ENCODE results near the gene CDC5L. TPM values are rescaled to one million over a fixed set of nuclear protein-coding genes. Genes with fewer than 3 reads are reported as not detected.

Gene CDC5L
- total and polyA plus RNA-seq, 5 donors from 2014 or later, result 15.9 to 22.4 (median 16.5) TPM

DNA sequence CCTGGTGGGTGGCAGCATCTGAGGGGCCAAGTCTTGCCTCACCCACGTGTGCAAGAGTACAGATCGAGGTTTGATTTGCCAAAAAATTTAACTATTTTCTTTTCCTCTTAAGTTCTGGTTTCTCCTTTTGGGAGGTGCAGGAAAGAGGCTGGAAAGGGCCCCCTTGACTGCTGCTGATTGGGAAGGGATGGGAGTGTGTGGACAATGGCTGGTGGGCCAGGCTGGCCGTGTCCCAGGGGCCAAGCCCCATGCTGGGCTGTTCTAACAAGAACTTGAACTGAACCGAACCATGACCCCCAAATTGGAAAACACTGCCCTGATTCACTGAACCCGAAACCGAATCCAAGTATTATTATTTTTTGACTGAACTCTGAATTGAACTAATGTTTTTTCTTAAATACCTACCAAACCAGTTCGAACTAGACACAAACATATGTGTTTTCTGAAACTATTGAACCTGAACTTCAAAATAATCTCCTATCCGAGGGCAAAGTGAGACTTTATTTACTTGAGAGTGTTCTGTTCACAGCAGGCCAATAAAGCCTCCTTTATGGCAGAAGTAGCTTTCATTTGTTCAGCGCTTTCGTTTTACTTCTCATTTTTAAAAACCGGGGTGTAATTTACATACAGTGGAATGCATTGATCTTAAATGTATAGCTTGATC, 91.2 kb downstream of the CDC5L start:
- H3K4me3 Mint-ChIP-seq, result no peak overlapping the region
- H3K9me3 Mint-ChIP-seq, result no peaks in the 10 kb centered on the region
- Histone ChIP-seq H3K36me3 (ENCODE audit: control insufficient read depth, insufficient read depth, low read length) (no peaks in the 10 kb centered on the region), H3K4me1 (ENCODE audit: control insufficient read depth, insufficient read depth, low read length, poor library complexity, severe bottlenecking) (peaks cover 6% of the 10 kb centered on the region), H3K4me3 (ENCODE audit: low read depth, low read length) (no peak overlapping the region), H3K27me3 (ENCODE audit: control insufficient read depth, insufficient read depth, low read length) (no peaks in the 10 kb centered on the region), H3K27ac (ENCODE audit: insufficient read depth, low read length, poor library complexity, severe bottlenecking) (no peak overlapping the region), H3K9me3 (ENCODE audit: control insufficient read depth in 2 of 2, low read length in 2 of 2) (no peaks in the 10 kb centered on the region)
- H3K4me1 Mint-ChIP-seq, result peaks cover 0 to 5% (median 1%) of the 10 kb centered on the region in 4 donors
- H3K27me3 Mint-ChIP-seq, result peaks cover 11% of the 10 kb centered on the region
- ATAC-seq (ENCODE audit: low read depth in 2 of 2) (no peak), DNase-seq (no peak)
- no peaks in the 10 kb centered on the region for H3K36me3 Mint-ChIP-seq
- H3K27ac Mint-ChIP-seq, result no peak overlapping the region

DNA sequence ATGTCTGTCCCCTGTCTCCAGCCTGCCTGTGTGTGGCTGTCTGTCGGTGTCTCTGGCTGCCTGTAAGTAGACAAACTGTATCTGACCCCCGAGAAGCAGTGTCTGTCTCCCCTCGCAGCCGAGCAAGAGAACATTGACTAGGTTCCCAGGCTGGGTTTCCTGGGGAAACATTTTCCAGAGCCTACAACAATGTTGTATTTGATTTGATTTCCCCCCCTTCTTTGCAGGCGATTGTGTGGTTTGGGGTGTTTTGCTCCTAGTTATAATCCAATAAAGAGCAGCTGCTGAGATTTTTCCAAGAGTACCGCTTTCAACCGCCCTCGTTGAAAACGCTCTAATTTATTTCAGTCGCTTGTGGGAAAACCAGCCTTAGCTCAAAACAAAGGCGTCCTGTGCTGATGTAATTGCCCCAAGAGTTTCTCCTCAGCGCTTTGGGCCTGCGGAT, 92.6 kb downstream of the CDC5L start:
- Histone ChIP-seq H3K36me3 (ENCODE audit: control insufficient read depth, insufficient read depth, low read length) (no peaks in the 10 kb centered on the region), H3K27me3 (ENCODE audit: control insufficient read depth, insufficient read depth, low read length) (no peaks in the 10 kb centered on the region), H3K27ac (ENCODE audit: insufficient read depth, low read length, poor library complexity, severe bottlenecking) (no peak overlapping the region), H3K4me1 (ENCODE audit: control insufficient read depth, insufficient read depth, low read length, poor library complexity, severe bottlenecking) (peaks cover 6% of the 10 kb centered on the region), H3K4me3 (ENCODE audit: low read depth, low read length) (no peak overlapping the region), H3K9me3 (ENCODE audit: control insufficient read depth in 2 of 2, low read length in 2 of 2) (no peaks in the 10 kb centered on the region)
- Mint-ChIP-seq H3K27ac (no peak overlapping the region), H3K36me3 (no peaks in the 10 kb centered on the region), H3K4me1 (peaks cover 0 to 2% (median under 1%) of the 10 kb centered on the region in 4 donors), H3K27me3 (peaks cover 11% of the 10 kb centered on the region), H3K9me3 (no peaks in the 10 kb centered on the region), H3K4me3 (no peak overlapping the region)
- DNase-seq (no peak), ATAC-seq (ENCODE audit: low read depth in 2 of 2) (no peak)

DNA sequence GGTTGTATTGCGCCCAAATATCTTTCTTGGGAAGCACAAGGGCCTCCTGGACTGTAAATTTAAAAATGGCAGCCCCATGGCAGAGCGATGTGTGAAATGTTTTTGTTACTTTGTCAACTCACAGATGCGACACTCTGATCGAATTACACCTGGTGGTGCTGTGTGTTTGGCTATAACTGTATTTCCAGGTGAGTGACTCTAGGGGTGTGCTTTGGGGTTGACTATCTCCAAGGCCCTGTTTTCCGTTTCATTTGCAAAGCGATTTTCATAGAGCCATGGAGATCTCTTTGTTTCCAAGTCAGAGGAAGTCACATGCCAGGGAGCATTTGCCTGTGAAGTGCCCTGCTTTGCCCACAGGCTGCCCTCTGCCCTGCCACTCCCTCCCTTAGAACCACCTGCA, 93.5 kb downstream of the CDC5L start:
- H3K9me3 Mint-ChIP-seq, result no peaks in the 10 kb centered on the region
- DNase-seq (no peak), ATAC-seq (ENCODE audit: low read depth in 2 of 2) (no peak)
- no peaks in the 10 kb centered on the region for H3K36me3 Mint-ChIP-seq
- no peaks in the 10 kb centered on the region for H3K36me3 ChIP-seq (ENCODE audit: control insufficient read depth, insufficient read depth, low read length)
- H3K4me1 ChIP-seq (ENCODE audit: control insufficient read depth, insufficient read depth, low read length, poor library complexity, severe bottlenecking), result no peaks in the 10 kb centered on the region
- H3K27ac Mint-ChIP-seq, result no peak overlapping the region
- no peak overlapping the region for H3K4me3 Mint-ChIP-seq
- H3K4me3 ChIP-seq (ENCODE audit: low read depth, low read length), result no peak overlapping the region
- no peaks in the 10 kb centered on the region for H3K4me1 Mint-ChIP-seq
- no peaks in the 10 kb centered on the region for H3K9me3 ChIP-seq (ENCODE audit: control insufficient read depth in 2 of 2, low read length in 2 of 2)
- H3K27me3 ChIP-seq (ENCODE audit: control insufficient read depth, insufficient read depth, low read length), result no peaks in the 10 kb centered on the region
- no peak overlapping the region for H3K27ac ChIP-seq (ENCODE audit: insufficient read depth, low read length, poor library complexity, severe bottlenecking)
- peaks cover 11% of the 10 kb centered on the region for H3K27me3 Mint-ChIP-seq

DNA sequence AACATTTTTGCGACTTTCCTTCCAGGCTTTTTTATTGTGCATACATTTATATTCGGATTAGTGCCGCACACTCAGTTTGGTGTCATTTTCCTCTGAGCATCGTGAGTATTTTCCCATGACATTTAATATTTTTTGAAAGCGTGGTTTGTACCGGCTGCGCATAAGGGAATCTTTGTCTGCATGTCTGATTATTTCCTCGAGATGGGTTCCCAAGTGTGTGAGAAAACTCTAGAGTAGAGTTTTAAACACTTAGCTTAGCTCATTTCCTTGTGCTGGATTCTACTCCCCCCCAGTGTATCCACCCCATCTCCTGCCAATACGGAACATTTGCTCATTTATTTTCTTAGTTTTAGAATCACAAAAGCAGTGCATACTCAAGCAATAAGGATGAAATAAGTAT, 94.3 kb downstream of the CDC5L start:
- no peak overlapping the region for H3K4me3 ChIP-seq (ENCODE audit: low read depth, low read length)
- Mint-ChIP-seq H3K4me1 (no peaks in the 10 kb centered on the region), H3K9me3 (peaks cover 0 to 1% (median 0%) of the 10 kb centered on the region in 7 donors), H3K27ac (no peak overlapping the region), H3K27me3 (peaks cover 13% of the 10 kb centered on the region), H3K4me3 (no peak overlapping the region), H3K36me3 (no peaks in the 10 kb centered on the region)
- no peaks in the 10 kb centered on the region for H3K27me3 ChIP-seq (ENCODE audit: control insufficient read depth, insufficient read depth, low read length)
- ATAC-seq (ENCODE audit: low read depth in 2 of 2) (no peak), DNase-seq (no peak)
- H3K36me3 ChIP-seq (ENCODE audit: control insufficient read depth, insufficient read depth, low read length), result no peaks in the 10 kb centered on the region
- H3K4me1 ChIP-seq (ENCODE audit: control insufficient read depth, insufficient read depth, low read length, poor library complexity, severe bottlenecking), result no peaks in the 10 kb centered on the region
- no peak overlapping the region for H3K27ac ChIP-seq (ENCODE audit: insufficient read depth, low read length, poor library complexity, severe bottlenecking)
- H3K9me3 ChIP-seq (ENCODE audit: control insufficient read depth in 2 of 2, low read length in 2 of 2), result no peaks in the 10 kb centered on the region

DNA sequence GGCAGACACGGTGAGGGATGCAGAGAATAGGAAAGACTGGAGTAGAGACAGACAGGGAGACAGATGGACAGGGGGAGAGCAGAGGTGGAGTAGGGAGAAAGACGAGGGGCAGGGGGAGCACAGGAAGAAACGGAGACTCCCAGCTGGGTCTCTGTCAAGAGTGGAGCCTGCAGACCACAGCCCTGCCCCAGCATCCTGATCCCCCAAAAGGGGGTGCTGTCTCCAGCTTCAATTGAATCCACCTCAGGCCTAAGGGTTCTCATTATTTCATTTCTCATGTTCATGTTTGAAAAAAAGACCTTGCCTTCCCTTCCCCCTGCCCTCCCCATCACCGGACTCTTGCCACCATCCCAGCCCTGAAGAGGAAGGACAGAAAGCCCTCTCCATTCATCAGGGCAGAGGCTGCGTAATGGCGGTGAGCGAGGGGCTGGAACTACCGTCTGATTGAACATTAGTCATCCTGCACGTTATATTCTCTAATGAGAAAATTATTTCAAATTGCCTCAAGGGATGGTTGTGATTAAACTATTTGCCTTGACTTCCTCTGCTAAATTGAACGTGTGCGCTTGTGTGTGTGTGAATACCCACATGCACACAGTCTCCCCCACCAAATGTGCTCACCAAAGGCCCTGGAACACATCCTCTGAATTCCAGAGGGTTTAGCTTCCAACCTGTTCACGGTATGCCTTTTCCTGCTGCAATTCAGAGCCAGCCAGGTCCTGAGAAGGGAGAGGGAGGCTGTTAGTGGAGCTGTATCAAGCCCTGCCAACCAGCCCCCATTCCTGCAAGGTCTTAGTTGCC, 98.3 kb downstream of the CDC5L start:
- Mint-ChIP-seq H3K27me3 (peaks cover 25% of the 10 kb centered on the region), H3K27ac (no peak overlapping the region), H3K4me1 (no peaks in the 10 kb centered on the region)

DNA sequence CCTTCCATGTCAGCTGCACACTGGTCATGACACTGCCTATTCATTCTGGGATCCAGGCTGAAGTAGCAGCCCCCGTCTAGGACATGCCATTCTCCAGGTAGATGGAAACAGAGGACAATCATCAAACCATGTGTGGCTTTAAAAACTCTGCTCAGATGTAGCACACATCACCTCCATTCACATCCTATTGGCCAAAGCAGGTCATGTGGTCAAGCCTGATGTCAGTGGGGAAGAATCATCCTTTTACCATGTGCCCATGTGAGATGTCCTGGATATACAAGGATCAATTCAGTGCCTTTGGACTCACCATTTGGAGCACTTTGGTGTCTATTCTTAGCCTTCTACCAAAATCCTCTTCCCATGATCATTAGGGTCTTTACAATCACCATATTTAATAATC, 99.5 kb downstream of the CDC5L start:
- no peaks in the 10 kb centered on the region for H3K9me3 ChIP-seq (ENCODE audit: control insufficient read depth in 2 of 2, low read length in 2 of 2)
- Mint-ChIP-seq H3K27me3 (peaks cover 25% of the 10 kb centered on the region), H3K27ac (no peak overlapping the region), H3K4me1 (no peaks in the 10 kb centered on the region), H3K9me3 (peaks cover 0 to 5% (median 0%) of the 10 kb centered on the region in 7 donors), H3K36me3 (no peaks in the 10 kb centered on the region), H3K4me3 (no peak overlapping the region)
- no peak overlapping the region for H3K27ac ChIP-seq (ENCODE audit: insufficient read depth, low read length, poor library complexity, severe bottlenecking)
- no peaks in the 10 kb centered on the region for H3K4me1 ChIP-seq (ENCODE audit: control insufficient read depth, insufficient read depth, low read length, poor library complexity, severe bottlenecking)
- no peaks in the 10 kb centered on the region for H3K36me3 ChIP-seq (ENCODE audit: control insufficient read depth, insufficient read depth, low read length)
- no peak overlapping the region for H3K4me3 ChIP-seq (ENCODE audit: low read depth, low read length)
- ATAC-seq (ENCODE audit: low read depth in 2 of 2) (no peak), DNase-seq (no peak)
- H3K27me3 ChIP-seq (ENCODE audit: control insufficient read depth, insufficient read depth, low read length), result no peaks in the 10 kb centered on the region

More for the DNA sequence above, 98.3 kb downstream of the CDC5L start:
- Histone ChIP-seq H3K4me1 (ENCODE audit: control insufficient read depth, insufficient read depth, low read length, poor library complexity, severe bottlenecking) (no peaks in the 10 kb centered on the region), H3K27me3 (ENCODE audit: control insufficient read depth, insufficient read depth, low read length) (no peaks in the 10 kb centered on the region), H3K4me3 (ENCODE audit: low read depth, low read length) (no peak overlapping the region), H3K36me3 (ENCODE audit: control insufficient read depth, insufficient read depth, low read length) (no peaks in the 10 kb centered on the region), H3K9me3 (ENCODE audit: control insufficient read depth in 2 of 2, low read length in 2 of 2) (no peaks in the 10 kb centered on the region), H3K27ac (ENCODE audit: insufficient read depth, low read length, poor library complexity, severe bottlenecking) (no peak overlapping the region)
- peaks cover 0 to 5% (median 0%) of the 10 kb centered on the region in 7 donors for H3K9me3 Mint-ChIP-seq
- DNase-seq, result no peak
- ATAC-seq (ENCODE audit: low read depth in 2 of 2), result no peak
- no peak overlapping the region for H3K4me3 Mint-ChIP-seq
- no peaks in the 10 kb centered on the region for H3K36me3 Mint-ChIP-seq

- H3K27me3 Mint-ChIP-seq, result peaks cover 25% of the 10 kb centered on the region
- H3K4me3 Mint-ChIP-seq, result no peak overlapping the region
- no peaks in the 10 kb centered on the region for H3K36me3 ChIP-seq (ENCODE audit: control insufficient read depth, insufficient read depth, low read length)
- ATAC-seq (ENCODE audit: low read depth in 2 of 2) (no peak), DNase-seq (no peak)
- H3K9me3 Mint-ChIP-seq, result peaks cover 0 to 5% (median 0%) of the 10 kb centered on the region in 7 donors
- H3K4me1 Mint-ChIP-seq, result no peaks in the 10 kb centered on the region
- no peak overlapping the region for H3K4me3 ChIP-seq (ENCODE audit: low read depth, low read length)
- no peaks in the 10 kb centered on the region for H3K4me1 ChIP-seq (ENCODE audit: control insufficient read depth, insufficient read depth, low read length, poor library complexity, severe bottlenecking)
- no peak overlapping the region for H3K27ac Mint-ChIP-seq
- H3K36me3 Mint-ChIP-seq, result no peaks in the 10 kb centered on the region
- no peaks in the 10 kb centered on the region for H3K9me3 ChIP-seq (ENCODE audit: control insufficient read depth in 2 of 2, low read length in 2 of 2)
- no peak overlapping the region for H3K27ac ChIP-seq (ENCODE audit: insufficient read depth, low read length, poor library complexity, severe bottlenecking)
- no peaks in the 10 kb centered on the region for H3K27me3 ChIP-seq (ENCODE audit: control insufficient read depth, insufficient read depth, low read length)
Measured at GRCh38 chr6:44487586-44487985, 100.1 kb downstream of the CDC5L start.

Data from CD4-positive, CD25-positive, alpha-beta regulatory T cell (primary cell).